NCI-H524 (cell line): ENCODE data around the gene RASL12.
"Not testable (repeated sequence)": the region's sequence is repeated elsewhere in the genome, so short reads cannot be mapped to it uniquely, and the experiment has no call there.

ENCODE experiments used
- DNase-seq, 2 experiments: peaks; one replicate each; lab custom pipeline; 2025; lab: John Stamatoyannopoulos, UW

Gene RASL12

GRCh38 chr15:65067645-65068402 is at the start of gene RASL12:
RASL12 (minus strand) TSS chr15:65067991; CDS start chr15:65067835, 156 bp downstream.
- DNase-seq, result peak in 1 of 2 experiments; percentile 8

GRCh38 chr15:65115542-65115941 is 47.8 kb upstream of the RASL12 start:
- peak; percentile 47 to 87 for DNase-seq

GRCh38 chr15:65115086-65115485 is 47.3 kb upstream of the RASL12 start, which contains the start of gene UBAP1L:
UBAP1L (minus strand) TSS chr15:65115200; CDS start chr15:65106215, 8,985 bp downstream.
- peak; percentile 69 to 89 for DNase-seq

- DNase-seq, result peak; percentile 31 to 64
Observed at GRCh38 chr15:65110676-65111292, 43.0 kb upstream of the RASL12 start.

GRCh38 chr15:65106011-65106590 is 38.3 kb upstream of the RASL12 start:
- DNase-seq, result no peak

- no peak for DNase-seq
Observed at GRCh38 chr15:65105038-65105437, 37.2 kb upstream of the RASL12 start.

GRCh38 chr15:65102912-65103311 is 35.1 kb upstream of the RASL12 start:
- DNase-seq, result no peak

- no peak for DNase-seq
Observed at GRCh38 chr15:65101891-65102708, 34.3 kb upstream of the RASL12 start.

GRCh38 chr15:65101411-65101890 is 33.7 kb upstream of the RASL12 start:
- DNase-seq, result no peak

- DNase-seq, result no peak
Observed at GRCh38 chr15:65100442-65100841, 32.7 kb upstream of the RASL12 start.

- DNase-seq, result not testable (repeated sequence)
Observed at GRCh38 chr15:65099801-65100200, 32.0 kb upstream of the RASL12 start.

GRCh38 chr15:65099336-65099735 is 31.5 kb upstream of the RASL12 start:
- DNase-seq, result no peak

- DNase-seq, result no peak
Observed at GRCh38 chr15:65097651-65098263, 30.0 kb upstream of the RASL12 start.

GRCh38 chr15:65096481-65097385 is 28.9 kb upstream of the RASL12 start:
- DNase-seq, result peak in 1 of 2 experiments; percentile 49

- no peak for DNase-seq
Observed at GRCh38 chr15:65095747-65096104, 27.9 kb upstream of the RASL12 start.

- DNase-seq, result no peak
Observed at GRCh38 chr15:65095011-65095746, 27.4 kb upstream of the RASL12 start.

GRCh38 chr15:65094294-65094995 is 26.7 kb upstream of the RASL12 start:
- DNase-seq, result no peak

GRCh38 chr15:65093793-65094170 is 26.0 kb upstream of the RASL12 start:
- DNase-seq, result not testable (repeated sequence)
